HG02884 (cell line): ENCODE data around the gene RGMA.
"Not testable (repeated sequence)": the region's sequence is repeated elsewhere in the genome, so short reads cannot be mapped to it uniquely, and the experiment has no call there.

Experiments
- ATAC-seq: cut with Tn5 transposase; IDR thresholded peaks from one replicate; pipeline ENCODE4 v1.9.1; 2021; ENCODE audit warnings: mild to moderate bottlenecking, moderate library complexity; ENCODE audit not compliant: unreplicated experiment

RGMA gene

DNA sequence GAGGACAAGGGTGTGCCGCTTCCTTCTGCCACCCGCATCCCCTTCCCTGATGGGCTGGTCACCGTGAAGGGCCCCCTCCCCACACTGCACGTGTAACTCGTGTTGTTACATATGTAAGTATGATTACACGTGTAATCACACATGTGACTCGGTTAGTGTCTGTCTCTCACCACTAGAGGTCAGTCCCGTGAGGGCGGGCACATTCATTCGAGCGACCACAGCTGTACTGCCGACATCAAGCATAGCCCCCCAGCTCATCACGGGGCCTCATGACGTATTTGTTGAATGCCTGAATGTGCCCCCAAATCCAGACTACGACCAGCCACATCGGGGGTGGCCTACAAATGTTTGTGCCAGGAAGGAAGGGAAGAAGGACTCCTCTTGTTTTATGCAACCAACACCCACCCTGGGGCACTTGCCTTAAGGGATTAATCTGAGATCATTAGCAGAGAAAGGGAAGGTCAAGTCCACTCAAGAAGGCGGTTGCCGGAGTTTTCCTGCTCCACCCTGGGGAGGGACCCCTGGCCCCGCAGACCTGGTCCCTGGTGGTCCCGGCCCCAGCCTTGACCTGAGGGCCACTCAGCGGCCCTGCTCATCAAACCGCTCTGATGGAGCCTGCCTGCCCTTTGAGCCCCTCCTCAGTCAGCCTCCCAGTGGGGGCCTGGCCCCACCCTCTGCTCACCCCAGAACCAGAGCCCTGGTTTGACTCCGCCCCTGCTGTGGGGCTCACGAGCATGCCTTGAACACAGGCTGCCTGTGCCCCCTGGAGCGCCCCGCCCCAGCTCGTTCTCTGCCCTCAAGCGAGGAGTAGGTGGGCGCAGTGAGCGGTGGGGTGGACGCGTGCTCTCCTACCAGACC lies 52.8 kb downstream of the RGMA start:
- ATAC-seq = peak; percentile 70

DNA sequence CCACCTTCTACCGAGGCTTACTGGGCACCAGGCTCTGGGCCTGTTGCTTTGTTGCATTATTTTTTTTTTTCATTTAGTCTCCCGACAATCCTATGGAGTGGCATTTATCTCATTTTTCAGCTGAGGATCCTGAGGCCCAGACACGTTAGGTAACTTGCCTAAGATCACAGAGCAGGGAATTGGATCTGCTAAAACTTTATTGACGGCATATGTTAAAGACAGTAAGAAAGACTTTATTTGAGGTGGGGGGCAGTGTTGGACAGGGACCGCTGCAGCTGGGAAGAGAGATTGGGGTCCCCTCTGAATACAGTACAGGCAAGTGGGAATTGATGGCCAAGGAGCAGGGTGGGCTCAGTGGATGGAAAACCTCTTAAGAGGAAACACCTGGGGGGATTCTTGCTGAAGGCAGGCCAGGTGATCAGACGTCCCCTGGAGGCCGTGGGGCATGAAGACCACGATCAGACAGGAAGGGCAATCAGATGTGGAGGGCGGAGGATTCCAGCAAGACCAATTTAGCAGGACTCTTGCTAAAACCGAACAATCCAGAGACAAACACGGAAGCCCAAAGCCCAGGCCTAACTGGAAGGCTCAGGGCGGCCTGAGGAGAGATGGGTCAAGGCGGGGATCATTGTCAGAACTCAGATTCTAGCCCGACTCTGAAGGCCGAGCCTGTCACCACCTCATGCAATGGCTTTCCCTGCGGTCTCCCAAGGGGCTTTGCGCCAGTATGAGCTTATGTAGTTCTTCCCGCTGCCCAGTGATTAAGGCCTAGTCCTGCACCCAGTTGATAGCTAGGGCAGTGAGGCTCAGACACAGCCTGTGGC lies 53.7 kb downstream of the RGMA start:
- no peak for ATAC-seq

DNA sequence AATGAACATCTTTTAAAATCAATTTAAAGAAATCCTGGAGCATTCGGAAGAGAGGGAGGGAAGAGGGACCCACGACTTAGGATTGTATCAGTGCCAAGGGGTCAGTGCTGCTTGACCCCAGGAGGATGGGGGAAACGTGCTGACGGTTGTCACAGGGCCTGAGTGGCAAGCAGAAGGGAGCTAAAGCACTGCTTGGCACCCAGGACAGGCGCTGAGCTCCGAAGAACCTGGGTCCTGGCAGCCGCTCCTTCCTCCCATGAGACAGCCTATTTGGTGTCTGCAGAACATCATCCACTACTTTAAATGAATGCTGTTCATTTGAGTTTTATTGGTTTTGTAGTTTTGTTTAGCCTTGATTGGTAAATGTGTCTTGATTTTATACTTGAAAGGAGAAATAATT lies 54.5 kb downstream of the RGMA start:
- no peak for ATAC-seq

- ATAC-seq = no peak
Measured at GRCh38 chr15:93033434-93034045, 55.5 kb downstream of the RGMA start.

- not testable (repeated sequence) for ATAC-seq
Measured at GRCh38 chr15:93032515-93033206, 56.4 kb downstream of the RGMA start.

DNA sequence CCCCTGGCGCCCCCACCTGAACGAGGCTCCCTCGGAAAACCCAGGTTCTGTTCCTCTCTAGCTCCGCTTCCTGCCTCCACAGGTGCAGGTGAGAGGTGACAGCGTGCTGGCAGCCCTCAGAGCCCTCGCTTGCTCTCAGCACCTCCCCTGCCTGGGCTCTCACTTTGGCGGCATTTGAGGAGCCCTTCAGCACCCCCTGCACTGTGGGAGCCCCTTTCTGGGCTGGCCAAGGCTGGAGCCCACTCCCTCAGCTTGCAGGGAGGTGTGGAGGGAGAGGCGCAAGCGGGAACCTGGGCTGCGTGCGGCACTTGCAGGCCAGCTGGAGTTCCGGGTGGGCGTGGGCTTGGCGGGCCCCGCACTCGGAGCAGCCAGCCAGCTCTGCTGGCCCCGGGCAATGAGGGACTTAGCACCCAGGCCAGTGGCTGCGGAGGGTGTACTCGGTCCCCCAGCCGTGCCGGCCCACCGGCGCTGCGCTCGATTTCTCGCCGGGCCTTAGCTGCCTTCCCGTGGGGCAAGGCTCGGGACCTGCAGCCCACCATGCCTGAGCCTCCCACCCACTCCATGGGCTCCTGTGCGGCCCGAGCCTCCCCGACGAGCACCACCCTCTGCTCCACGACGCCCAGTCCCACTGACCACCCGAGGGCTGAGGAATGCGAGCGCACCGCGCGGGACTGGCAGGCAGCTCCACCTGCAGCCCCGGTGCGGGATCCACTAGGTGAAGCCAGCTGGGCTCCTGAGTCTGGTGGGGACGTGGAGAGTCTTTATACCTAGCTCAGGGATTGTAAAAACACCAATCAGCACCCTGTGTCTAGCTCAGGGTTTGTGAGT lies 57.2 kb downstream of the RGMA start:
- ATAC-seq = not testable (repeated sequence)

- ATAC-seq = no peak
Measured at GRCh38 chr15:93031103-93031464, 57.9 kb downstream of the RGMA start.

- peak; percentile 91 for ATAC-seq
Measured at GRCh38 chr15:93030430-93031102, 58.4 kb downstream of the RGMA start.

GRCh38 chr15:93029836-93030429 lies 59.1 kb downstream of the RGMA start:
- no peak for ATAC-seq

GRCh38 chr15:93029214-93029835 lies 59.7 kb downstream of the RGMA start:
- no peak for ATAC-seq

DNA sequence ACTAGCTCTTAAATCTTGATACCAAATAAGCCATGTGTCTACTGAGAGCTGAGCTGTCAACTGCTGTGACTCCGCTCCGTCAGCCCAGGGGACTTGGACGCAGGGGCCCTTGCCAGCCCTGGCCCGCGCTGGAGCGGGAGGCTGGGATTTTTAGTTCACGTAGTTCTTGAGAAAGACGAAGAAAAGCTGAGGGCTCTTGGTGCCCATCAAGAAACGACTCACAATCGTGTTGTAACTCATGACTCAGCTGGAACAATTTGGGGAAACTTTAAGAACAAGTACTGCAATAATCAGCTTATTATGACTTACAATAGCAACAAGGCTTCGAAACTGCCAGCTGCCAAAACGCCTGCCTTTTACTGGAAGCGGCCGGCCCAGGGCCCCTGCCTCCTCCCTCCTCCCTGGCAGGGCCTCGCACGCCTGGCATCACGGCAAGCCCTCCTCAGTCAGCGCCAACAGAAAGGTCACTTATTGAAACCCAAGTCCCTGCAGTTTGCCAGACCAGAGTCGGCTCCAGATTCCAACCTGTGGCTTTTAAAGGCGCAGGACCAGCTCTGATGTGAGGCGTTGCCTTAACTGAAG lies 60.3 kb downstream of the RGMA start:
- no peak for ATAC-seq

- ATAC-seq = no peak
Measured at GRCh38 chr15:93028111-93028631, 60.8 kb downstream of the RGMA start.

DNA sequence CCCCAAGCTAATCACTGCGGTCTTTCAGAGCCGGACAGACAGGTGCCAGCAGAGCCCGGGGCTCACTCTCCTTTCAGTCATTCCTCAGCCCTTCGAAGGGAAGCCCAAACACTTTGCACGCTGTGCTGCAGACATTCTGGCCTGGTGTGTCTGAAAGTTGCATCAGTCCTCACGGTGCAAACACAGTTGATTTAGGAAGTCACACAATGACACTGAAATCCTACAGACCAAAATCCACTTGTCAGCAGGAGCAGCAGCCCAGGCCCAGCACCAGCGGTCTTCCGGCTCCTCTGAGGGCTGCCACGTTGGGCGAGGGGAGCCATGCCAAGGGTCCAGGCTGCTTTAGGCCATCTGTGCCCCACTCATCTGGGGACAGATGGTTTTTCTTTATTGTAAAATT lies 61.6 kb downstream of the RGMA start:
- ATAC-seq = no peak

GRCh38 chr15:93026380-93026817 lies 62.6 kb downstream of the RGMA start:
- no peak for ATAC-seq

- ATAC-seq = no peak
Measured at GRCh38 chr15:93025625-93025982, 63.4 kb downstream of the RGMA start.

GRCh38 chr15:93024716-93025624 lies 64.0 kb downstream of the RGMA start:
- ATAC-seq = no peak

DNA sequence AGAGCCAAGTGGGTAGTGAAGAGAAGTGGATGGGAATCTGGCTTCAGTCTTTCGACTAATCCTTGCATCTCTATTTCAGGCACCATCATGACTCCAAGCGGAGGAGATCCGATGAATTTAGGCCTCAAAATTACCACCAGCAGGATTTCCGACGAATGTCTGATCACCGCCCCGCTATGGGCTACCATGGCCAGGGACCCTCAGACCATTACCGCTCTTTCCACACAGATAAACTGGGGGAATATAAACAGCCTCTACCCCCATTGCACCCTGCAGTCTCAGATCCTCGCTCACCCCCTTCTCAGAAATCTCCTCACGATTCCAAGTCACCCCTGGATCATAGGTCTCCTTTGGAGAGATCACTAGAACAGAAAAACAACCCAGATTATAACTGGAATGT lies 64.7 kb downstream of the RGMA start:
- no peak for ATAC-seq
